Hindlimb muscle (tissue), 1 donor: ENCODE data around the gene ZMYM4. TPM values are rescaled to one million over a fixed set of nuclear protein-coding genes. Genes with fewer than 3 reads are reported as not detected.
"Not testable (repeated sequence)": the region's sequence is repeated elsewhere in the genome, so short reads cannot be mapped to it uniquely, and the experiment has no call there.

Experiments
- DNase-seq: peaks from one replicate; pipeline ENCODE4 v3.0.0-alpha.2; 2013
- polyA plus RNA-seq: library from polyadenylated mRNA; unstranded; fragments of 120-200 nt; gene quantifications from one replicate; pipeline ENCODE4 v1.2.1, GENCODE V29; 2013; ENCODE audit not compliant: insufficient read length

ZMYM4 gene
- polyA plus RNA-seq, 1 donor: 40.2 TPM

DNA sequence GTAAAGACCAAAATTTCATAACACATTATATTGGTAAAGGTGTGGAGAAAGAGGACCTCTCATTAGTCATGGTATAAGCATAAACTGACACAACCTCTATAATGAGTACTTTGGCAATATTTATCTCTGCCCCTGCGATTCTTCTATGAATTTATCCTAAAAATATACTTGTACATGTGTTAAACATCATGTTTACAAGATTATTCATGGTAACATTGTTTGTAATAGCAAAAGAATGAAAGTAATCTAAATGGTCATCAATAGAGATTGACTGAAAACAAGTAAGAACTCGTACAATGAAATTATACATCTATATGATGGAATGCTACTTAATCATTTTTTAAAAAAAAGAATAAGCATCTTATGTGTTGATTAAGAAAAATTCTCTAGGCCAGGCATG, 192.3 kb downstream of the ZMYM4 start:
- DNase-seq: no peak

DNA sequence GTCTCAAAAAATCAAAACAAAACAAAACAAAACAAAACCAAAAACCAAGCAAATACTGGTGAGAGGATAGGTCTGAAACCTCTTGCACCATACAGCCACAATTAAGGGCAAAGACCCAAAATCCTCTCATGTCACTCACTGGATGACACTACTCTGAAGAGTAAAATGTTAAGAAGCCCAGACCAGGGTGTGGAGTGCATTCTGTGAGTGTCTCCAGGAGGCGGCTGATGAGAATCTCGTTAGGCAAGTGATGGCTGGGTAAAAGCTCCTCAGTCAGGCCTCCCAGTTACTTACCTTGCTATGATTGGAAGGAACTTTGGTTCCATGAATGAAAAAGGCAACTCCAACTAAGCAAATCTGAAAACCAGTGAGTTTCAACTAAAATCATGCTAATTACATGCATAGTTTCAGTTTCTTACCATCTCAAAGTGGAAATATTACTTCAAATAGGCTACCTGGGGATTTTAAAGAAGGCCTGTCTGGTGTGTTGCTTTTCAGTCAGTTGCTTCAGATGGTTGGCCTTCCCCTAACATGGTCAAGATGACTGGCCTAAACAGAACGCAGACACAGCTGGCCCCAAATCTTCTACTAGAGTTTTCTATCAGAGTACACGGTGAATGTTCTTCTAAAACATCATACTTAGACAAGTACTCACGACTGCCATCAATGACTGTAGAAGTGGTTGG, 193.6 kb downstream of the ZMYM4 start:
- no peak for DNase-seq

DNA sequence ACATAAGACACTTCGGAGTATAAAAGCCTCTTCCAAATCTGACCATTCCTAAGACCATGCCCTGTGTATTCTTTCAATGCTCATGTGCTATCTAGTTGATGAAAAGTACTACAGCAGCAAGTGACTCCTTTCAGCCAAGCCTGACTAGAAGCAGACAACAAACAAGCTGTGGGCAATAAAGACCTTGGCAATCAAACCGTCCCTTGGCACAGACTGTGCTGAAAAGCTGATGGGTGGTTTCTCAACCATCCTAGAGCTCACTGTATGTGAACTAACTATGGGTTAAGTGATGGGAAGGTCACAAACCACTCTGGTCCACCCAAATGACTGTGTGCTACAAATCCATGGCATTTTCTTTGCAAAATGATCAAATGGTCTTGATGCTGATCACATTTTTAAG, 194.7 kb downstream of the ZMYM4 start:
- DNase-seq: no peak

DNA sequence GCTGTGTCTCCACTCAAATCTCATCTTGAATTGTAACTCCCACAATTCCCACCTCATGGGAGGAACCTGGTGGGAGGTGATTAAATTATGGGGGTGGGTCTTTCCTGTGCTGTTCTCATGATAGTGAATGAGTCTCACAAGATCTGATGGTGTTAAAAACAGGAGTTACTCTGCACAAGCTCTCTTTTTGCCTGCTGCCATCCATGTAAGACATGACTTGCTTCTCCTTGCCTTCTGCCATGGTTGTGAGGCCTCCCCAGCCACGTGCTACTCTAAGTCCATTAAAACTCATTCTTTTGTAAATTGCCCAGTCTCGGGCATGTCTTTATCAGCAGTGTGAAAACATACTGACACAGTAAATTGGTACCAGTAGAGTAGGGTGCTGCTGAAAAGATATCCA, 195.2 kb downstream of the ZMYM4 start:
- DNase-seq: not testable (repeated sequence)

DNA sequence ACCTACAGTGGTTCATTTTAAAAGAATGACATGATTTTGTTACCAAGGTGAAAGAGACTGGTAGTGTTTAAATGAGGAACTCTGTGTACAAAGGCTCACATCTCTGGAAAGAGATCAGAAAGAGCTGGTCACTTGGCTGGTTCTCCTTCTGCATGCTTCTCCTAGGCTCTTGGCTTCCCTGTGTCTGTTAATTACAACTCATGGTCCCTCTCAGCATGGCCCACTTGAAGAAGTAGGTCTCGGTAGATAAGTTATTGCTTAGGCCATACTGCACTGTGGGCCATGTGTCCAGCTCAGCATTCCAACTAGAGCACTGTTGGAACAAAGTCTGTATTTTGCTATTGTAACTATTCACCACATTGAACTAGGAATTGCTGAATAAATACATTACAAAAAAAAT, 197.6 kb downstream of the ZMYM4 start:
- DNase-seq: no peak

DNA sequence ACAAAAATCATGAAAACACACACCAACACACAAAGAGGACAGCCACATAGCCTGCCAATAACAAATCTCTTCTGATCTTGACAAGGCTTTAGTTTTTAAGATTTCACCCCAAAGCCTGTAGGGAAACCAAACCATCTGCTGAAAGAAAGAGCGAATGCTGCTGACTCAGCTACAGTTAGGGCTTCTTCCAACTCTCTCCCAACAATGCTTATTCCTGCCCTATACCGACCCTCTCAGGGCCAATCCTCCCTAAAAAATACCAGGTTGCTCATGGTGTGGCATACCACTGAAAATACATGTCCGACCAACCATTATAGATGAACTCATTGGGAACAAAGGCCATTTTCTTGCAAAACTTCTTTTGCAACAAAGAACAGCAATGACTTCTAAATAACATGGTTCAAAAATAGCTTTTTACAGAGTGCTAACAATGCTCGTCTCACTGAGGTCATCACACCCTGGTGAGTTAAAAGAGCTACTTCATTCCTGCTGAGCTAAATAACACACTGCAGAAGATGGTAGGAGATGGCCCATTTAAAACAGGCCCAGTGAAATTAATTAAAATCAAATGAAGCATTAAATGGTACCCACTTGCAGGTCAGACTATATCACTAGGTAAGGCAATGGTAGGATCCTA, 202.6 kb downstream of the ZMYM4 start:
- no peak for DNase-seq

Other genes with a start within 250 kb of the ZMYM4 start
- gene ZMYM6, start 236.8 kb upstream of the ZMYM4 start, polyA plus RNA-seq: 14.0 TPM
- gene ZMYM1, start 189.3 kb upstream of the ZMYM4 start, polyA plus RNA-seq: 9.8 TPM
- gene SFPQ, start 75.6 kb upstream of the ZMYM4 start, polyA plus RNA-seq: 317 TPM